Uterus (tissue), 2 donors: ENCODE data around the gene RAB3C.

Source experiments
- POLR2A ChIP-seq, 2 donors: fragments of 450-650 bp; IDR thresholded peaks; one replicate each; pipeline ENCODE4 v1.6.1; 2016; ENCODE audit warnings: antibody characterized with exemption in 2 of 2, mild to moderate bottlenecking in 1 of 2, moderate library complexity in 1 of 2
- TF ChIP-seq, protein P1 (sequence below), 4 experiments: fragments of 200-600 bp in 2 of 4; fragments of 450-650 bp in 2 of 4; sonication (generic) in 2 of 4; IDR thresholded peaks; one replicate each; pipeline ENCODE4 v1.5.1; 2016 to 2019; ENCODE audit warnings: antibody characterized with exemption in 4 of 4, mild to moderate bottlenecking in 2 of 4, moderate library complexity in 1 of 4

GRCh38 chr5:58764199-58764598 is 181.3 kb downstream of the RAB3C start:
- TF ChIP-seq, protein P1, sequence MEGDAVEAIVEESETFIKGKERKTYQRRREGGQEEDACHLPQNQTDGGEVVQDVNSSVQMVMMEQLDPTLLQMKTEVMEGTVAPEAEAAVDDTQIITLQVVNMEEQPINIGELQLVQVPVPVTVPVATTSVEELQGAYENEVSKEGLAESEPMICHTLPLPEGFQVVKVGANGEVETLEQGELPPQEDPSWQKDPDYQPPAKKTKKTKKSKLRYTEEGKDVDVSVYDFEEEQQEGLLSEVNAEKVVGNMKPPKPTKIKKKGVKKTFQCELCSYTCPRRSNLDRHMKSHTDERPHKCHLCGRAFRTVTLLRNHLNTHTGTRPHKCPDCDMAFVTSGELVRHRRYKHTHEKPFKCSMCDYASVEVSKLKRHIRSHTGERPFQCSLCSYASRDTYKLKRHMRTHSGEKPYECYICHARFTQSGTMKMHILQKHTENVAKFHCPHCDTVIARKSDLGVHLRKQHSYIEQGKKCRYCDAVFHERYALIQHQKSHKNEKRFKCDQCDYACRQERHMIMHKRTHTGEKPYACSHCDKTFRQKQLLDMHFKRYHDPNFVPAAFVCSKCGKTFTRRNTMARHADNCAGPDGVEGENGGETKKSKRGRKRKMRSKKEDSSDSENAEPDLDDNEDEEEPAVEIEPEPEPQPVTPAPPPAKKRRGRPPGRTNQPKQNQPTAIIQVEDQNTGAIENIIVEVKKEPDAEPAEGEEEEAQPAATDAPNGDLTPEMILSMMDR (IDR thresholded peaks at IDR 0.05) = no peak
- TF ChIP-seq POLR2A (IDR thresholded peaks at IDR 0.05) = no peak
